HG02970 (cell line): ENCODE results near the gene CAMTA1.
"Not testable (repeated sequence)": the region's sequence is repeated elsewhere in the genome, so short reads cannot be mapped to it uniquely, and the experiment has no call there.

Source experiments
- ATAC-seq: cut with Tn5 transposase; IDR thresholded peaks from one replicate; pipeline ENCODE4 v1.9.1; 2021; ENCODE audit warnings: mild to moderate bottlenecking, moderate library complexity, moderate number of reproducible peaks; ENCODE audit not compliant: unreplicated experiment, low FRiP score

Gene CAMTA1

DNA sequence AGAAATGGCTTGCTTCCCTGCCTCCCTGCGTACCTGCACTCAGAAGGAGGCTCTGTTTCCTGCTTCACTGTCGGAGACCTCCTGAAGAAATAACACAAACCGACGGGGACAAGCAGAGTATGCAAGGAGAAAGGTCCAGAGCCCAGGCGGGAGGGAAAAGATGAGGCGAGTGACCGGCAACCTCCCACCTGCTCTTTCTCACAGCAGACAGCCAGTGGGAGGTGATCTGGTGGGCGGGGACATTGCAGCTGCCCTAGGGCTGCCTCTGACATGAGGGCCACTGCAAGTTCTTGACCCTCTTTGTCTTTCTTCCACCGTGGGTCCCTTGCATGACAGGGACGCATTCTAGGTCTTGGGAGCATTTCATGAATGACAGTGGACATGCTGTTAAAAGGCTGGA lies 368.2 kb downstream of the CAMTA1 start:
- ATAC-seq, result no peak

DNA sequence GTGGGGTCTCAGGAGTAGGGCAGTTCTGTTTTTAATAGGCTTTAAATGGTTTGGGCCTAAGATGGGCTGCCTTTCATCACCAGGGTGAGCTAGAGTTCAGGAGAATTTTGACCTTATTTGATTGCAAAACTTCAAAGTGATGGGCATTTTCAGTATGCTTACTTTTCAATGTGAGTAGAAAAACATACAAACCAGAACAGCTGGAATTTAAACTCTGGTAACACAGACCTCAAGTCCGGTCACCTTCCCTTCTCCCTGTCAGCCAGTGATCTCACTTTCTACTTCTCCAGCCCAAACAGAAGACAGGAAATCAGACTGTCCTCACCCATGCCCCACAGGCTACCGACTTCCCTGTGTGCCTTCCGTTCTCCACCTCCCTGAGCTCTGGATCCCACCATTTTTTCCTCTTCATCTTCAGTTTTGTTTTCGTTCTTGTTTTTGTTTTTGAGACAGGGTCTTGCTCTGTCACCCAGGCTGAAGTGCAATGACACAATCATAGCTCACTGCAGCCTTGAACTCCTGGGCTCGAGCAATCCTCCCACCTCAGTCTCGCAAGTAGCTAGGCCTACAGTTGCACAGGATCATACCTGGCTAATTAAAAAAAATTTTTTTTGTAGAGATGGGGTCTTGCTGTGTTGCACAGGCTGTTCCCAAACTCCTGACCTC lies 374.0 kb downstream of the CAMTA1 start:
- ATAC-seq, result no peak

DNA sequence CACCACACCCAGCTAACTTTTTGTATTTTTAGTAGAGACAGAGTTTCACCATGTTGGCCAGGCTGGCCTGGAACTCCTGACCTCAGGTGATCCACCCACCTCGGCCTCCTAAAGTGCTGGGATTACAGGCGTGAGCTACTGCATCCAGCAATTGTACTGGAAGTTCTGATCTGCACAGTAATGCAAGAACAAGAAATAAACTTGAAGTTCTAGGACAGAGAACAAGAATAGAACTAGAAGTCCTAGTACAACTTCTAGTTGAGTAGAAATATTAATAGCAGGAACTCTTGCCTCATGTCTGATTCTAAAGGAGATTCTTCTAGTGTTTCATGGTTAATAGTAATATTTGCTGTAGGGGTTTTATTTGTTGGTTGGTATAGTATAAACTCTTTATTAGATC lies 383.3 kb downstream of the CAMTA1 start:
- ATAC-seq, result not testable (repeated sequence)

DNA sequence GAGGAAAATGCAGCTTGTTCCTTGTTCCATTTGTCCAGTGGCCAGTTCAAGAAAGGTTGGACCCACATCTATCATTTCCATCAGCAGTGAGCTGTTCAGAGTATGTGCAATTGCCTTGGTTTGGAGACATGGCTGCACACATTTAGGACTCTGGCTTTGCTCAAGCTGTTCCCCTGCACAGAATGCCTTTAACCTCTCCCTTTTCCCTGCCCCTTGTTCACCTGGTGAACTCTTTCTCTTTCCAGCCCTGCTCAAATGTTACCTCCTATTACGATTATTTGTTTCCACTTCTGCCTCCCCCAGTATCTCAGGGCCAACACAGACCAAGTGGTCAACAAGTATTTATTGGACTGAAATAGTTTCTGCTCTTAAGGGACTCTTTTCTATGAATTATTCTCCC lies 385.9 kb downstream of the CAMTA1 start:
- no peak for ATAC-seq

DNA sequence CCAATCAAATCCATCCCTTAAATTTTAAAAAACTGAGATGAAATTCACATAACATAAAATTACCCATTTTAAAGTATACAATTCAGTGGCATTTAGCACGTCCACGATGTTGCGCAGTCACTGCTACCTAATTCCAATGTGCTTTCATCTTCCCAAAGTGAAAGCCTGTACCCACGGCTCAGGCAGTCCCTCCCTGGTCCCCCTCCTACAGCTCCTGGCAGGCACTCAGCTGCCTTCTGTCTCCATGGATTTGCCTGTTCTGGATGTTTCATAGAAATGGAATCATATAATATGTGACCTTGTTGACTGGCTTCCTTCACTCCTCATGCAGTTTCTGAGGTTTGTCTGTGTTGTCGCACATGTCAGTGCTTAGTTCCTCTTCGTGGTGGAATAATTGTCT lies 386.3 kb downstream of the CAMTA1 start:
- ATAC-seq, result no peak

DNA sequence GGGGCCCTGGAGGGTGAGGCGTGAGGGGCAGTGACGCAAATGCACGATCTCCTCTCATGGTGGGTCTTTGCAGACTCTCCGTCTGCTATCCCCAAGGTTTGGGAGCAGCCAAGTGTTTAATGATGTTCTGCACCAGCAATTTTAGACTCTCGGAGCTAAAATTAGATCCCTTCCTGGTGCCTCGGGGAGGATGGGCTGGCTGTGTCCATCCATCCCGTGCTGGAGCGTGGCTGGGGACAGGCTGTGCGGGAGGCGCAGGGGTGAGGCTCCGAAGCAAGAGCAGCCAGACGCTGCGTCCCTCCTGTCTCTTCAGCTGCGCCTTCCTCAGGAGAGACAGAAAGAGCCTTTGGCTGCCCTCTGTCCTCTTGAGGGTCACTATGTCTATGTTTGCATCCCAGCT lies 387.6 kb downstream of the CAMTA1 start:
- no peak for ATAC-seq

DNA sequence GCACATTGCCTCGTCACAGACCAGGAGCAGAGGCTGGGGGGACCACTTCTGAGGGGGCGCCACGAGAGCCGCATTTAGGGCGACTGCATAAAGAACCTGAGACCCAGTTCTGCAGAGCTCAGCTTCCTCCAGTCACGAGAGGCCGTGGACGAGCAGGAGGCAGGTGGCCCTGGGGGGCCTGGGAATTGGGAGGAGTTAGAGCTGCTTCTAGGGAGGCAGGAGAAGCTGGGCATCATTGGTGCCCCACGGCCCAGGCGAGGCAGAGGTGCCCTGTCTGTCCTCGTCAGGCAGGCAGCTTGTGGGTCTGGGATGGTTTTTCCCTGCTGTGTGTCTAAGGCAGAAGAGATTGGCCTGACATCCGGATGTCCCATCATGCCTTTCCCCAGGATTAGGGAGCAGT lies 389.3 kb downstream of the CAMTA1 start:
- no peak for ATAC-seq

DNA sequence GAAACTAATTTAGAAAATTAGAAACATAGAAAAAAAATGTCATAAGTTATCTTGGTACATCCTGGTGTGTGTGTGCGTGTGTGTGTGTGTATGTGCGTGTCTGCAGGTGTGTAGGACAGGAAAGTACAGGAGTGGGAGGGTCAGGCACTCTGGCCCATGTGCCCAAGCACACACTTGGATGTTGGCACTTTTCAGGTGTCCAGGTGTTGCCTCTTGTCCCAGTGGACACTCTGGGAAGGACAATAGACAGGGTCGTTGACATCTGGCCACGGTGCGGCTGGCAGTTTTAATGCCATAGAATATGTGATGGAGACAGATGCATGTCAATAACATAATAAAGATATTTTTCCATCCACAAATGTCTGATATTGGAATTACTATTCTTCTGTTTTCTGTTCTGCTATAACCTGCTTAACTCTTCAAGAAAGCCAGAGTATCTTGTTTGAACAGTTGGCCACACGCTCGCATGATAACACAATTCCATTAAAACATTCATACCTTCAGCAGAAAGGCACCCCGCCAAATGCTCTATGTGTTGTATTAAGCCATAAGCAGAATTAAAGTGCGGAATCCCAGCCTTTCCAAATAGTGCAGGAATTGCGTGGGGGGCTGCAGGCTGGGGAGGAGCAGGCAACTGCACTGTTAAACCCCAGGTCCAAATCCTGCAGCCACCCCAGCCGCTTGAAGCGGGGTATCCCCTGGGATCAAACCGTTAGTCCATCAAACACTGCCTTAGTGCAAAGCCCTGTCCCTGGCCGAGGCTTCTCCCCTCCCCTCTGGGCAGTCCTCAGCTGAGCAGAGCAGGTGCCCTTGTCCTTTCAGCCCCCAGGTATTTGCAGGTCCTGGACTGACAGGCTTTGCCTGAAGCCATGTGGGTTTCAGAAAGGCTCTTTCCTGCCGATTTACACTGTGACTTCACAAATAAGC lies 390.0 kb downstream of the CAMTA1 start:
- no peak for ATAC-seq

DNA sequence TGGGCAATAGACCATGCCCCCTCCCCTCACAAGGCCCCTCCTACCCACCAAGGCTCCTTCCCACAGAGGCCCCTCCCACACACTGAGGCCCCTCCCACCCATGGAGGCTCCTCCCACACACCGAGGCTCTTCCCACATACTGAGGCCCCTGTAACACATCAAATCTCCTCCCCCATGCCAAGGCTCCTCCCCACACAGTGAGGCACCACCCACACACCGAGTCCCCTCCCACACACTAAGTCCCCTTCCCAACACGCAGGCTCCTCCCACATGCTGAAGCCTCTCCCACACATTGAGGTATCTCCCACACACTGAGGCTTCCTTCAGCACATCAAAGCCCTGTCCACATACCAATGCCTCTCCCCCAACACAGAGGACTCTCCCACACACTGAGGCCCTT lies 391.8 kb downstream of the CAMTA1 start:
- ATAC-seq, result no peak

DNA sequence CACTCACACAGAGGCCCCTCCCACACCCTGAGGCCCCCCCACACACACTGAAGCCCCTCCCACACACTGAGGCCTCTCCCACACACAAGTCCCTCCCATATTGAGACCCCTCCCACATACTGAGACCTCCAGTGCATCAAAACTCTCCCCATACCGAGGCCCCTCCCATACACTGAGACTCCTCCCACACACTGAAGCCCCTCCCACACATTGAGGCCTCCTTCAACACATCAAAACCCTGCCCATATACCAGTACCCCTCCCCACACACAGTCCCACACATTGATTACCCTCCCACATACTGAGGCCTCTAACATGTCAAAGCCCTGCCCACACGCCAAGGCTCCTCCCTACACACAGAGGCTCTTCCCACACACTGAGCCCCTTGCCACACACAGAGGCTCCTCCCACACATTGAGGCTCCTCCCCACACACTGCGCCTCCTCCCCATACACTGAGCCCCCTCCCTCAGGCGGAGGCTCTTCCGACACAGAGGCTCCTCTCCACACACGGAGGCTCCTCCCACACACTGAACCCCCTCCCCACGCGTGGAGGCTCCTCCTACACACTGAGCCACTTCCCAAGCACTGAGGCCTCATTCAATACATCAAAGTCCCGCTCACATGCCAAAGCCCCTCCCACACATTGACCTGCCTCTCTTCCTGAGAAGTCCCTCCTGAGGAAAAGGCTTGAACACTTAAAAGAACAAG lies 392.3 kb downstream of the CAMTA1 start:
- ATAC-seq, result no peak

DNA sequence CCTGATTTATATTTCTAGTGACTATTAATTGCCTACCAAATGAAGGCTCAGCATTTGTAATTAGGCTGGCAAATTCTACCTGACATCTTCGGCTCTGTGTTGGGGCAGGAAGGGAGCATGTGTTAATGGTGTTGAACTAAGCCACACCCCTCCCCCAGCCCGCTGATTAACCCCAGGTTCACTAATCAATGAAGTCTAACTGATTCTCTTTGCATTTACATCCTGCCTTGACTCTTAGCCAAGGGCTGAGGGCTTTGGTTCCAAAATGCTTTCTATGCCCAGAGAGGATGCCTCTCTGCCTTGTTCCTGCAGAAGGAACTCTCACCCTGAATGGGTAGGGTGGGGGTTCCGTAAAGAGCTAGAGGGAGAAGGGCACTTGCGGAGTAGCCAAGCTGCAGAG lies 393.1 kb downstream of the CAMTA1 start:
- ATAC-seq, result no peak

DNA sequence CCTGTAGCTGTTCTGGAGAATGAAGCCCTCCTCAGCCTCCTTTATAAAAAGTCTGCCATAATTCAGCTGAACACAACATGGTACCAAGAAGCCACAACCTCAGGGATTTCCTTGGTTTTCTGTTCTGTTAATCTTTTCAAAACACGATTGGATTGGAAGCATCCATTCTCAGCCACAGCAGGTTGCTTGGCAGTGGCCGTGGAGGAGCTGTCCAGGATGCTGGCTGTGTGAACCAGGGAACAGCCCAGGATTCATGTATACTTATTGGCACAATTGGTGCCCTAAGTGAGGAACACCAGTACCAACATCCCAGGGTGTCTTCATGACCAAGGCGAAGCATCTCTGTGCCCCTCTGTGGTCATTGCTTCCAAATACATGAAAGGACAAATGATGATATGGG lies 393.5 kb downstream of the CAMTA1 start:
- no peak for ATAC-seq

DNA sequence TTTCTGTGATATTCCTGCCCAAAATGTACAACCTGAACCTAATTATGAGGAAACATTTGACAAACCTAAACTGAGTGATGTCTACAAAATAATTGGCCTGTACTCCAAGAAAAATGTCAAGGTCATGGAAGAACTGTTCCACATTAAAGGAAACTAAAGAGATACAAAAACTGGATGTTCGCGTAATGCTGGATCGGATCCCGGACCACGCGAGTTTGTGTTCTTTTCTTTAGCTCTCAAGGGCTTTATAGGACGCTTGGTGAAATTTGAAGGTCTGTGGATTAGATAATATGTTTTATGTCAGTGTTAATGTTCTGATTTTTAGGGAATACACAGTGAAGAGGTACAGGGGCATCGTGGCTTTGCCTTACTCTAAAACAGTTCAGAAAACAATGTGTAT lies 400.5 kb downstream of the CAMTA1 start:
- ATAC-seq, result no peak

DNA sequence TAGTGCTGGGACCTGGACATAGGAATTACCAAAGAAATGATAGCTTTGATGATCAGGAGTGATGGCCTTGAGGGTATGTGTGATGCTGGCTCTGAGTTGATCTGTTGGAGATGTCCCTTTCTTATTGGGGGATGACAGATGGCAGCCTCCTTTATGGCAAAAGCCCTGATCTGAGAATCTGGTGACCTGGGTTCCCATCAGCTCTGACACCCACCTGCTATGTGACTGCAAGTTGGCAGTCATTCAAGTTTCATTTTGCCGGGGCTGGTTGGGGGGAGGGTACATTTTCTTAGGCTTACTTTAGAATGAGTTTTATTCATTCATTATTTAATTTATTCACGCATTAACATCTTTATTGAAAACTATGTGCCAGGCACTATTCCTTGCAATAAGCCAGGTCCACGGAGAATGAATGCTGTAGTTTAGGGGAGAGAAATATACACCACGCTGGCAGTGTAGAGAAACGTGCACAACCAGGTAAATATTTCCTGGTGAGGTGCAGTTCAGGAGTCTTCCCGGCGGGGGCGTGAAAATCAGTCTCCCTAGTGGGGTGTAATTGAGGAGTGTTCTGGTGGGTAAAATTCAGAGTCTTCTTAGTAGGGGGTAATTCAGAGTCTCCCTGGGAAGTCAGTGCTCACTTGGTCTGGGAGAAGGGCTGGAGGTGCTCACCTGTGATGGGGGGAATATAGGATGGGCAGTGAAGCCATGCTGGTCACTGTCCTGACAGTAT lies 401.3 kb downstream of the CAMTA1 start:
- ATAC-seq, result no peak

DNA sequence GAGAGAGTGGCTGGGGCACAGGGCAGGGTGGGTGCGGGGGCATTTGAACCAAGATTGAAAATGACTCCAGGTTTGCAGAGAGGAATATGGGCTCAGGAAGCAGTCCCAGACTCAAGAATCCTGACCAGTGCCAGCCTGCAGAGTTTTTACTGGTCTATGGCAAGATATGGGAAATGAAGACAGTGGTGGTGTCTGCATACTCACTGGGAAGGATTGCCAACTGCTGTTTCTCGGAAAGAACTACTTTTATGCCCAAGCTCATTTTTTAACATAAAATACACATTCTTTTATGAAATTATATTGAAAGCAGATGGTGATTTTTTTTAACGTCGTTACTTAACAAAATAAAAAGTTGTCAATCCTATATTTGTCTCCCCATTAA lies 401.8 kb downstream of the CAMTA1 start:
- no peak for ATAC-seq

DNA sequence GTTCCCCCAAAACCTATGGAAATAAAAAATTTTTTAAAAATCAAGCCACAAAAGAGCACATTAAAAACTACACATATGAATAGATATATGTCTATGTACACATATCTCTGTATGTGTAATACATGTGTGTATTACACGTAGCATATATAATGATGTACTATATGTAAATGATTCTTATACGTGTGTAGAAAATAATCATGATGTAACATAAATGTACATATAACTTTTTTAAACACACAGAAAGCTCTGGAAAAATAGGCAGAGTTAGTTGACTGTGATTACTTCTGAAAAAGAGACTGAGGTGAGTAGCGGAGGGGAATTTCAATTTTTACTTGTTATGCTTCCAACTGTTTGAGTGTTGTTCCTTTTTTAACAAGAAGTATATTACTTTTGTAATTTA lies 405.0 kb downstream of the CAMTA1 start:
- ATAC-seq, result no peak

DNA sequence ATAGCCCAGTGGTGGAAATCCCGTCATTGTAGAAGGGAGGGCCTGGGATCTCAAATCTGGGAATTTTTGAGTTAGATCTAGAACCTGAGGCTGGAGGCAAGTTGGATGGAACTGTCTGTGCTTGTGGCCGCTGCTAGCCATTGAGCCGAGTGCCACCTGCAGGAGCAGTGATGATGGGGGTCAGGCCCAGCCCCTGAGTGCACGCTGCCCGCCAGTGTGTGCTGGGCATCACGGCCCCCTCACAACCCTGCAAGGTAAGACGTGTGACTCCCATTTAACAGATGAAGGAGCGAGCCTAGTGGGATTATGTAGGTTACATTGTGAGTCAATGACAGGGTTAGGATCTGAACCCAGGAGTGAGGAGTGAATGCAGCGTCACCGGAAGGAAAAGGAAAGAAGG lies 407.2 kb downstream of the CAMTA1 start:
- ATAC-seq, result no peak

DNA sequence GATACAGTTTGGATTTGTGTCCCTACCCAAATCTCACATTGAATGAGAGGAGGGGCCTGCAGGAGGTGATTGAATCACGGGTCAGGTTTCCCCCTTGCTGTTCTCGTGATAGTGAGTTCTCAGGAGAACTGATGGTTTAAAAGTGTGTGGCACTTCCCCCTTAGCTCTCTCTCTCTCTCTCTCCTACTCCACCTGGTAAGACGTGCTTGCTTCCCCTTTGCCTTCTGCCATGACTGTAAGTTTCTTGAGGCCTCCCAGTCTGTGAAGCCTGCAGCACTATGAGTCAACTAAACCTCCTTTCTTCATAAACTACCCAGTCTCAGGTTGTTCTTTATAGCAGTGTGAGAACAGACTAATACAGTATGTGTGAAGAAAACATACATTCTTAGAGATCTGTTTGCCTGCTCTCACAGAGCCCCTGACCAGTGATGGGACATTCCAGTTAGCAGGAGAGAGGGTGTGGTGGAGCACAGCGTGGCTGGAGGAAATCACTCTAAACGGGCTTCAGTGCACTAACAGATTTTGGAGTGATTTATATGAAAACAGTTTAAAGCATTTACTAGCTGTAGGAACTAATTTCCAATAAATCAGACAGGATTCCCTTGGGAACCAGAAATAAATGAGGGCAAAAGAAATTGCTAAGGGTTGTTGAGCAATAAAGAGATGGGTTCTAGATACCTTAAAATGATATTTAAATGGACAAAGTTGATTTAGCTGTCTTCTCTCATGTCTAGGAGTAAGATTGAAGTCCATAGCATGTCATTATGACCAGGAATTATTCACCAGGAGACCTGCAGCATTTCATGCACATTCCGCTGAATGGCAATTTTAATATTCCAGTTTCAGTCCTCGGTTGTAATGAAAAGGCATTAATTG lies 411.0 kb downstream of the CAMTA1 start:
- no peak for ATAC-seq

DNA sequence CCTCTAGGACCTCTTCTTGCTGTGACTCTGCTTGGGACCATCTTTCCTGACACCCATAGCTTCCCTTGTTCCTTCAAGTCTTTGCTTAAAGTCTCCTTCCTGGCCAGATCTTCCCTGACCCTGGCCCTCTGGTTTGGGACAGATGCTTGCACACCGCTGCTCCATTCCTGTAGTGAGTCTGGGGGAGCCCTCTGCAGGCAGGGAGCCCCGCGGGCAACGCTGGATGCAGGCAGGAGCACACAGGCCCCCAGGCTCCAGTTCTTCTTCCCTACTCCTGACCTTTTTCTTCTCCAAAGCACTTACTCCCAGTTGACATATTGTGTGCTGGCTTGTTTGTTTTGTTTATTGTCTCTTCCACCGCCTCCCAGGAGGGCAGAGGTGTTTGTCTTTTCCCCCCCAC lies 413.4 kb downstream of the CAMTA1 start:
- no peak for ATAC-seq
